ENCODE results near the gene ZNF692. TPM values are rescaled to one million over a fixed set of nuclear protein-coding genes. Genes with fewer than 3 reads are reported as not detected.
"Not testable (repeated sequence)": the region's sequence is repeated elsewhere in the genome, so short reads cannot be mapped to it uniquely, and the experiment has no call there.

The ZNF692 gene
- polyA plus RNA-seq, 4 donors, result 26.6 to 65.8 (median 50.1) TPM

DNA sequence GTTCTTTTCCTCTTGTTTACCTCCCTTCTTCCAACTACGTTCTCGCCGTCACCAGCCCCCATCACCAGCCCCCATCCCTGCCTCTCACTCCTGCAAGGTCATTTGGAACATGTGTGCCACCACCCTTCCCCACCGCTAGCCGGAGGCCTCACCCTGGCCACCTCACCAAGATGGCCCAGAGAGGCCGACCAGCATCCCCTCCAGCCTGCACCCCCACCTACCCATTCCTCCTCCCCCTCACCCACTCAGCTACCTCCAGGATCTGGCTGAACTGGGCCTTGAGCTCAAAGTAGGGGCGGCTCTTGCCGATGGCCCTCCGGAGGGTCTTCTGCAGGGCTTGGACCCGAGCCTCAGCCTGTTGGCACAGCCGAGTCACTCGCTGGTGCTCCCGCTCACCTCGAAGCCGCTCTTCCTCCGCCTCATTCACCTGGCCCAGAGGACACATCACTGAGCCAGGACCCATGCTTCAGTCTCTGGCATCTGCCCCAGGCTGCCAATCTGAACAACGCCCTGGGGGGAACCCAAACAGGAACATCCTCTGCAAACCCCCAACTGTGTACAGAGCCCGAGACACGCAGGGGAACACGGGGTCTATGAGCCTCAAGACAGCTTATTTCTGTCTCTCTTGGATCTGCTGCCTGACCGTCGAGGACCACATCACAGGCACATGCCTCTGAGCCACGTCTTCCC, 46.0 kb downstream of the ZNF692 start:
- DNase-seq (ENCODE audit: low read depth in 4 of 4, low spot score in 2 of 4), result no peak

DNA sequence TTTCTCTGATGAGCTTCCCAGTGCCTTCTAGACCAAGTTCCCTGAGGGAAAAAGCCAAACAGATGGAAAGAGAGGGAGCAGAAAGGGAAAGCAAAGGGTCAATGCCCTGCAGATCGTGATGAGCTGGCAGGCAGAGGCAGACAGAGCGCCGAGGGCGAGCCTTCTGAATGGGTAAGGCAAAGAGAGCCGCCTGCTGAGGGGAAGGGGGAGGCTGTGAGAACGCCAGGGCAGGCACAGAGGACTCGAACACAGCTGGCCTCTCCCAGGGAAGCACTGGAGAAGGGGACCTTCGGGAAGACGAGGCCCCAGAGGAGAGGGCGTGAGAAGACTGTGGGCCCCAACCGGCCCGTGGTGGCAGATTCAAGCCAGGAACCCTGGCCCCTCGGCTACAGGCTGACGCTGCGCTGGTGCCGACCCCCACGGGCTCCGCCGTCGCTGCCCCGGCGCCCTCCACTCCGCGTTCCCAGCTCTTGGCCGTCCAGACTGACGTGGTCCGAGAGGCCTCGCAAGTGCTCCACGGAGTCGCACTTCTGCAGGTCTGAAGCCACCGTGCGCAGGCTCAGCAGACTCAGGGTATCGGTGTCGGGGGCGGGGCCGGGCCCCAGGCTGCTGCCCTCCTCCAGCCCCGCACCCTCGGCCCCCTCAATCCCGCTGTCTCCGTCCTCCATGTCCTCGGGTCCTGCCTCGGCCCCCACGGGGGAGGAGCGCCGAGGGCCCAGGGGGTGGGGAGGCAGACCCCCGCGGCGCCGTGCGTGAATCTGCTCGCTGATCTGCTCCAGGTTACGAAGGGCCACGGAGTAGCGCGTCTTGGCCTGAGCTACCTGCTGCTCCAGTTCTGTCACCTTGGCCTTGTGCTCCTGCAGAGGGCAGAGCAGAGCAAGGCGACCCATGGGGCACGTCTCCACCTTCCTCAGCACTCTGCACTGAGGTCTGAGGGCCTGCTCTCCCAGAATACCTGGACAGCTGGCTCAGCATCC, 47.1 kb downstream of the ZNF692 start:
- DNase-seq (ENCODE audit: low read depth in 4 of 4, low spot score in 2 of 4), result no peak

DNA sequence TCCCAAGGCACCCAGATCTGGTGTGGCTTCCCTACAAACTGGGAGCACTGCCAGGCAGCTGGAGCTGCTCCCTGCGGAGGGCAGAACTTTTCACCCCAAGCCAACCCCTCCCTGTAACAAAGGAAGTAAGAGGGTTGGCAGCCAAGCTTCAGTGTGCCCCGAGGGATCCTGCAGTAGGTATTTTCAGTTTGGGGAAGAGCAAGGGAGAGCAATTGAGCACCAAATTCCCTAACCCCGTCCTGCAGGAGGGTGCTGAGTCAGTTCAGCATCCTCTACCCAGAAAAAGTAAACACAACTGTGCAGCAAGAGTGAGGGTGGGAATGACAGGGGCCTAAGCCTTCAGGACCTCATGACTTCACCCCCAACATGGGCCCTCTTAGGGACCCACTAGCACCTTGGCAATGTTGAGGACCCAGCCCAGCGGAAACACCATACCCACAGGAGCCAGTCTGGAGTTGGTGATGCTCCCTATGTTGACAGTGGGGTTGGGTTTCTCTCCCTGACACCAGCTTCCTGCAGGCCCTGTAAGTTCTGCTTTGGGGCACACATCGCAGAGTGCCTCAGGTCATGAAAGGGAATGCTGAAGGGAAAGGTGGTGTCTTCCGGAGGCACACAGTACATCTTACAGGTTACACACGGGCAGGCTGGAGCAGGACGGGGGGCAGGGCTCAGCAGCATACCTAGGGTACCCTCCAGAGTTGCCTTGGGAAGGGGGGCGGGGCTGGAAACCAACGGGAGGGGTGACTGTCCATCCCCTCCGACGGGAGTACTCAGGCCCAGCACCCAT, 48.0 kb downstream of the ZNF692 start:
- no peak for DNase-seq (ENCODE audit: low read depth in 4 of 4, low spot score in 2 of 4)

DNA sequence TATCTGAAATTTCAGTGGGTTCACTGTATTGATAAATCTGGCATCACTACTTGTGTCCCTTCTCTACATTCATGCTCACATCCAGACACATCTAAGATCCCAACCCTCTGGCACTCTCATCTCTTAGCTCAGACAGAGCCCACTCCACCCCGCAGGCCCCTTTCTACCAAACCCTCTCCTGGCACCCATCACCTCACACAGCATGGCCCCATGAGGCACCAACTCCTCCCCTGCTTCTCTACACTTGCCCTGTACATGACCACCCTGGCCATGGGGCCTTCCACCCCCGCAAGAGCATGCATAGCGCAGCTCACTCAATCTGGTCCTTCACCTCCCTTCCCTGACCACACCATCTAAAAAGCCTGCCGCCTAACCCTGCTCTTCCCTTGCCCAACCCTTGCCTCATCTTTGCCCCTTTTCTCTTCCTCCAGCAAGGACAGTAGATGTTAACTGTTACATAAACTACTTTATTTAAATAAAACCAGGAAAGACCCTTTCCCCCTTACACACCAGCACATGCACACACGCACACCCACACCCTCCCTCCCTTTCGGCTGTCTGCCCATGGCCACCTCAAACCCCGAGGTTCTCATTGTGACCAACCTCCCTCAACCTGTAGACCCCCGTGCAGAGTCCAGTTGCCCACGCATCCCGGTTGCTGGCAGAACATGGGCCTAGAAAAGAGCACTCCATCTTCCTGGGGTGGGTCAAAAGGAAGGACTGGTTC, 48.7 kb downstream of the ZNF692 start:
- DNase-seq (ENCODE audit: low read depth in 4 of 4, low spot score in 2 of 4), result no peak

DNA sequence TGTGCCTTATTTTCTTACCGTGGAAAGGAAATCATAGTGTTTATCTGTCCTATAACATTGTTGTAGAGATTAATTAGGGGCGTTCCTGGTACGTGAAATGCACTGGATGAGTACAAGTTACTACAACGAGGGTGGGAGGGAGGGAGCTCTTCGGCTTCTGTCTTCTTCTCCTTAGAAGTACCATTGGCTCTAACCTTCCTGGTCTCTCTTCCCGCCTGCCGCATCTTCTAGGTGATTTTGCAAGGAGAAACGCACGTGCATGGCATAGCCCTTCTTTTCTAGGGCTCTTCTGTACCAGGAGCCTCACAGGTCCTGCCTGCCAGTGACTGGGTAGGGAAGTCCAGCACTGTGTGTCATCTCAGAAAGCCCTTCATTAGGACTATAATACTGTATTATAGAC, 50.0 kb downstream of the ZNF692 start:
- DNase-seq (ENCODE audit: low read depth in 4 of 4, low spot score in 2 of 4), result no peak

DNA sequence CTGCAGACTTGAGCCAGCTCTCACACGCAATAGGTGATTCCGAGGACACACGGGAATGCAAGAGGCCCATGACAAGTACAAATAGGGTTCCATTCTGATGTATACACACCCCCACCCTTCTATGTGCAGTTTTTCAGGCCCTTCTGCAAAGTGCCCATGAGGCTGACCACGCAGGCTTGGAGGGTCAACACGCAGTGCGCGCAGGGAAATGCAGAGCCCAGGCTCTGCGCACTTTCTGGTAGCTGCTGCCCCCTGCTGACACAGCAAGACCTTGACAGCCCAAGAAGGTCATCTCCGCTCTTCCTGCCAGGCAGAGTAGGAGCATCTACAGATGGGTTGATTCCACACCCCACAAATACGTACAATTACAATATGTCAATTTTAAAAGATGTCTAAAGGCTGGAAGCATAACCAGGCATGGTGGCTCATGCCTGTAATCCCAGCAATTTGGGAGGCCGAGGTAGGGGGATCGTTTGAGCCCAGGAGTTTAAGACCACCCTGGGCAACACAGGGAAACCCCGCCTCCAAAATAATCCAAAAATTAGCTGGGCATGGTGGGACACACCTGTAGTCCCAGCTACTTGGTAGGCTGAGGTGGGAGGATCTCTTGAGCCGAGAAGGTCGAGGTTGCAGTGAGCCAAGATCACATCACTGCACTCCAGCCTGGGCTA, 51.7 kb downstream of the ZNF692 start:
- no peak for DNase-seq (ENCODE audit: low read depth in 4 of 4, low spot score in 2 of 4)

DNA sequence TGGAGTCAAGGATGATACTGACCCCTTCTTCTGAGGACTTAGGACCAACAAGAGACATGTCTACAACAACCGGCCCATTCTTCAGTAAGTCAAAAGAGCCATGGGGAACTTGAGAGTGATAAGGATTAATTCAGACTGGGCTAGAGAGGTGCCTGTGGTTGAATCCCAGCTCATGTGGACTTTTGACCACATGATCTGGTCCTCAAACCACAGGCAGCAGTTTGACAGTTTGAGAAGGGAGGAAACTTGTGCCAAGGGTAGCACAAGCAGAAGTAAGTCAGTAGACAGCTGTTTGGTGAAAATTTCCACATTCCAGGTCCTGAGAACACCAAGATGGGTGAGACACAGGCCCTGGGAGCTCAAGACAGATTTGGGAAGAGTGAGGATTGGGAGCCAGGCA, 53.0 kb downstream of the ZNF692 start:
- no peak for DNase-seq (ENCODE audit: low read depth in 4 of 4, low spot score in 2 of 4)

DNA sequence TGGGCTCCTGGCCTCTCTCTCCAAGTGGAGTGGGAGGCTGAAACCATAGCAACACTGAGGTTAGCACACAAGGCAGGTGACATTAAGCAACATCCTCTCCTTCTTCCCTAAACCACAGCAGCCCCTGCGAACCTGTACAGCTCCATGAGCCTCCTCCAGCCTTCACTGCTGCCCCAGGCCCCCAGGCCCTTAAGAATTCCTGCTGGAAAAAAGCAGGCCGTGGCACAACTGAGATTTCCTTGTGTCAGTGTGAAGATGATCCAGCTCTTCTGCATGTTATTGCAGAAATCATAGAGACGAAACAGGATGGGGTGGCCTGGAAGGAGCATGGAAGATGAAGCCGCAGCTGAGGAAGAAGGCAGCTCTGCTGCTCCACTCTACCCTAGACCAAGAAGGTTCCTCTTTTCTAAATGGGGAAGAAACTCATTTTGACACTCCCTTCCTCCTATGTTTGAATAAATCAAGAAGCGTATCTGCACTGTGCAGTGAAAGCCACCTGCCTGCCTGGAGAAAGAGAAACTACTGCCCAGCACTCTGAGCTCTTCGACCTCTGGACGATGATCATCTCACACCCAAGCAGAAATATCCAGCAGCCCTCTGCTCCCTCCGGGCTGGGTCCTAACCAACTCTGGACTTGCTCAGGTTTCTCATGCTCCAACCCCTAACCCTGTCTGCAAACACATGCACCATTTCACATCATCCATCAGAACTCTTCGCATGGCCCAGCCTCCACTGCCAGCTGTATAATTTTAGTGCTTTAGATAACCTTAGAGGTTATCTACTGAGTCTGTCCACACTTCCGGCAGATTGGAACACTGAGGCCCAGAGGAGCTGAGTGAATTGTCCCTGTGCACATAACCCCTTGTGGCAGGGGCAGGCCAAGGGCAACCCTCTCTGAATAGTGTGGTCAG, 53.9 kb downstream of the ZNF692 start:
- no peak for DNase-seq (ENCODE audit: low read depth in 4 of 4, low spot score in 2 of 4)

DNA sequence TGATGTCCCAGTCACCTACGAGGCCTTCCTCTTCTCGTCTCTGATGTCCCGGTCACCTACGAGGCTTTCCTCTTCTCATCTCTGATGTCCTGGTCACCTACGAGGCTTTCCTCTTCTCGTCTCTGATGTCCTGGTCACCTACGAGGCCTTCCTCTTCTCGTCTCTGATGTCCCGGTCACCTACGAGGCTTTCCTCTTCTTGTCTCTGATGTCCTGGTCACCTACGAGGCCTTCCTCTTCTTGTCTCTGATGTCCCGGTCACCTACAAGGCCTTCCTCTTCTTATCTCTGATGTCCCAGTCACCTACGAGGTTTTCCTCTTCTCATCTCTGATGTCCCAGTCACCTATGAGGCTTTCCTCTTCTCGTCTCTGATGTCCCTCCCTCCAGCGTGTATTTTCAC, 55.4 kb downstream of the ZNF692 start:
- not testable (repeated sequence) for DNase-seq (ENCODE audit: low read depth in 4 of 4, low spot score in 2 of 4)

DNA sequence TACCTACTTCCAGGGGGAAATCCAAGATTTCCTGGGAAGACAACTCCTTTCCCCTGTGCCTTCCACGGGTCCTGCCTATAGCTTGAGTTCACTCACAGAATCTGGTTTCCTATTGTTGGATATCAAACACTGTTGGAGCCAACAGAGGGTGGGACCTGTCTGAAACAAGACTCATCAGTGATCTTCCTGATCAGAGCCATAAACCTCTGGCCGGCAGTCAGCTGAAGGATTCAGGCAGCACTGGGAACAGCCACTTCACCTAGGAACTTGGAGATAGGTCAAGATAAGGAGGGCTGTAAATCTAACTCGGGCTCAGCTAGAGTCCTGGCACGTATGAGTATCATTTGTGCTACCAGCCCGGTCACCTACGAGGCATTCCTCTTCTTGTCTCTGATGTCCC, 56.4 kb downstream of the ZNF692 start:
- DNase-seq (ENCODE audit: low read depth in 4 of 4, low spot score in 2 of 4), result no peak

DNA sequence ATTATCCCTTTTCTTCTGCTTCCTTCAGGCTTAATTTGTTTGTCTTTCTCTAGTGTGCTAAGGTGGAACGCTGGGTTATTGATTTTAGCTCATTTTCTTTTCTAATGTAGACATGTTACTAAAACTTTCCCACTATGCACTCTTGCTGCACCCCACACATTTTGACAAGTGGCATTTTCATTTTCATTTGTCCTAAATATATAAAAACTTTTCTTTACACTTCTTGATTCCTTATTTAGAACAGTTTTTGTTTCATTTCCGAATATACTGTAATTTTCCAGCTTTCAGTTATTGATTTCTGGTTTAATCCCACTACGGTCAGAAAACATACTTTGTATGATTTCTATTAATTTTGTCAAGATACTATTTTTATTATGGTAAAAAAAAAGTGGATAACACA, 58.4 kb downstream of the ZNF692 start:
- DNase-seq (ENCODE audit: low read depth in 4 of 4, low spot score in 2 of 4), result no peak

Other genes starting within 250 kb of the ZNF692 start
- under 1 TPM in 1 of 4 donors, not detected in 3; 0.03 TPM for gene OR2T11, start 224.0 kb downstream of the ZNF692 start, polyA plus RNA-seq (ENCODE audit: insufficient read length in 4 of 4)
- gene OR2T35, start 213.8 kb downstream of the ZNF692 start, polyA plus RNA-seq (ENCODE audit: insufficient read length in 4 of 4), result not detected
- not detected for gene OR2T27, start 203.6 kb downstream of the ZNF692 start, polyA plus RNA-seq (ENCODE audit: insufficient read length in 4 of 4)
- gene OR14I1, start 156.3 kb downstream of the ZNF692 start, polyA plus RNA-seq (ENCODE audit: insufficient read length in 4 of 4), result under 1 TPM in 1 of 4 donors, not detected in 3; 0.19 TPM
- gene LYPD8, start 103.3 kb downstream of the ZNF692 start, polyA plus RNA-seq (ENCODE audit: insufficient read length in 4 of 4), result under 1 TPM in 1 of 4 donors, not detected in 3; 0.09 TPM
- 10 to 100 TPM; 22.8 to 34.8 (median 30.0) TPM for gene SH3BP5L, start 33.2 kb downstream of the ZNF692 start, polyA plus RNA-seq (ENCODE audit: insufficient read length in 4 of 4)
- 10 to 100 TPM; 20.1 to 30.0 (median 25.6) TPM for gene ZNF672, start 20.9 kb downstream of the ZNF692 start, polyA plus RNA-seq (ENCODE audit: insufficient read length in 4 of 4)
- 10 to 100 TPM; 10.1 to 15.0 (median 12.4) TPM for gene PGBD2, start 47.1 kb upstream of the ZNF692 start, polyA plus RNA-seq (ENCODE audit: insufficient read length in 4 of 4)

Data from left renal cortex interstitium (tissue), 4 donors.